Measurements from ENCODE around the gene NKX2-4. TPM values are rescaled to one million over a fixed set of nuclear protein-coding genes. Genes with fewer than 3 reads are reported as not detected.

Gene NKX2-4
- total RNA-seq, 1 experiment from 2014 or later: not detected

DNA sequence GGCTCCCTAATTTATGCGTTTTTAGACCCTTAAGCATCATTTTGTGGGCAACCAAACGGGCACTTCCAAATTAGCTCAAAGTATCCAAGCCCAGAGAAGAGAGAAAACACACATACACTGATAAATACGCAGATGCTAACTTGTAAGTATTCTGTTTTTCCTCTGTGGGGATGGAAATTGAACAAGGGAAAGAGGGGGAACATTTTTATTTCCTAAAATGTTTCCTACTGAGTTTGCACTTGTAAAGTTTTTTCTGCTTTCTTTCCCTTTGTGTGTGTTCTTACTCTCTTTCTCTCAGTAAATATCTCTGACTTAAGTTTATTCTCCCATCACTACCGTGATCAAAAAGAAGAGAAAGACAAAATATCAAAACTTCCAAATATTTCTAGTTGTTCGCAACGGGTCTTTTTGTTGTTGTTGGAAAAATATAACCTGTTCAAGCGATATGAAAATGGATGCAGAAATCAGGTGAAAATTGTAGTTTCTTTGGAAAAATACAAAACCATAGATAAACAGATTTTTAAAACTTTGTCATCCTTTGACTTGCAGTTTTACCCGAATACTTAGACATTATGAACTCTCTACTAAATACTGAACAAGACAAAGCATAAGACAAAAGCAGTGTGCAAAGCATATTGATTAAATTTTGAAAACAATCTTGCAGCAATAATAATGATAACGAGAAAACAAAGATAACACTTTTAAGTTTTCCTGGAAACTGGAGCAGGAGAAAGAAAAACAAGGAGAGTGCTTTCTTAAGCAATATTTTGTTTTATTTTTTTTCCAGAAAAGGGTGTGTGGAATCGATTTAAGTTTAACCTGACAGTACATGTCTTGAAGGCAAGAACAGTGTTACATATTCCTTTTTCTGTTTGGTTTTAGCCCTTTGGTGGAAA, 1.0 kb upstream of the NKX2-4 start:
- H3K9me3 ChIP-seq (ENCODE audit: control insufficient read depth in 1 of 2, insufficient read depth in 1 of 2, low read depth in 1 of 2, low read length in 2 of 2): no peaks in the 10 kb centered on the region
- H3K4me3 ChIP-seq (replicated peaks in 1 of 2; ENCODE audit: low read depth in 1 of 2, low read length in 2 of 2): no peak overlapping the region
- H3K36me3 ChIP-seq (ENCODE audit: control insufficient read depth in 1 of 2, insufficient read depth in 2 of 2, low read length in 2 of 2): no peaks in the 10 kb centered on the region
- DNase-seq (ENCODE audit: low read depth, low spot score) (no peak), ATAC-seq (no peak)
- no peak overlapping the region for H3K4me2 ChIP-seq (ENCODE audit: low read length)
- no peaks in the 10 kb centered on the region for H3K4me1 ChIP-seq (ENCODE audit: control insufficient read depth in 1 of 2, insufficient read depth in 2 of 2, low read length in 2 of 2)
- no peak overlapping the region for H2AFZ ChIP-seq (ENCODE audit: low read depth, low read length, poor library complexity, severe bottlenecking)
- no peaks in the 10 kb centered on the region for H4K20me1 ChIP-seq (ENCODE audit: insufficient read depth)
- peaks cover 28% of the 10 kb centered on the region for H3K27me3 ChIP-seq (ENCODE audit: insufficient read depth, low read length)
- H3K27ac ChIP-seq (ENCODE audit: low read depth, low read length): no peak overlapping the region
- TF ChIP-seq, protein P1, sequence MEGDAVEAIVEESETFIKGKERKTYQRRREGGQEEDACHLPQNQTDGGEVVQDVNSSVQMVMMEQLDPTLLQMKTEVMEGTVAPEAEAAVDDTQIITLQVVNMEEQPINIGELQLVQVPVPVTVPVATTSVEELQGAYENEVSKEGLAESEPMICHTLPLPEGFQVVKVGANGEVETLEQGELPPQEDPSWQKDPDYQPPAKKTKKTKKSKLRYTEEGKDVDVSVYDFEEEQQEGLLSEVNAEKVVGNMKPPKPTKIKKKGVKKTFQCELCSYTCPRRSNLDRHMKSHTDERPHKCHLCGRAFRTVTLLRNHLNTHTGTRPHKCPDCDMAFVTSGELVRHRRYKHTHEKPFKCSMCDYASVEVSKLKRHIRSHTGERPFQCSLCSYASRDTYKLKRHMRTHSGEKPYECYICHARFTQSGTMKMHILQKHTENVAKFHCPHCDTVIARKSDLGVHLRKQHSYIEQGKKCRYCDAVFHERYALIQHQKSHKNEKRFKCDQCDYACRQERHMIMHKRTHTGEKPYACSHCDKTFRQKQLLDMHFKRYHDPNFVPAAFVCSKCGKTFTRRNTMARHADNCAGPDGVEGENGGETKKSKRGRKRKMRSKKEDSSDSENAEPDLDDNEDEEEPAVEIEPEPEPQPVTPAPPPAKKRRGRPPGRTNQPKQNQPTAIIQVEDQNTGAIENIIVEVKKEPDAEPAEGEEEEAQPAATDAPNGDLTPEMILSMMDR (IDR thresholded peaks at IDR 0.05 in 2 of 3, conservative IDR thresholded peaks at IDR 0.05 in 1 of 3; ENCODE audit: borderline replicate concordance in 1 of 3, insufficient read depth in 1 of 3, low read depth in 2 of 3, low read length in 2 of 3): no peak
- no peak for TF ChIP-seq TCF7L2 (IDR thresholded peaks at IDR 0.05; ENCODE audit: borderline replicate concordance, extremely low read depth, insufficient read depth, insufficient read length)
- no peak for TF ChIP-seq POLR2AphosphoS5 (IDR thresholded peaks at IDR 0.05; ENCODE audit: low read depth, low read length)
- TF ChIP-seq SP1 (IDR thresholded peaks at IDR 0.05; ENCODE audit: low read depth): no peak
- intact Hi-C loops (cut with micrococcal nuclease): no loop called here
- no peaks in the 10 kb centered on the region for H3K9me2 ChIP-seq (ENCODE audit: insufficient read depth)
- ChIA-PET CTCF (no interaction called here), POLR2A (no interaction called here), RAD21 (ENCODE audit: low non-redundant PET in 1 of 2, low total read pairs in 2 of 2, uncharacterized antibody in 2 of 2, unreplicated experiment in 2 of 2) (no interaction called here)
- no TSS peak for BruUV-seq (replicated peaks)
- no peak overlapping the region for H3K9ac ChIP-seq (ENCODE audit: low read length)
- H3K79me2 ChIP-seq (ENCODE audit: insufficient read depth, low read length): no peaks in the 10 kb centered on the region
